Activated CD8-positive, alpha-beta T cell treated with anti-CD3 and anti-CD28 coated beads for 36 hours (primary cell): ENCODE measurements around the gene CCDC3. TPM values are rescaled to one million over a fixed set of nuclear protein-coding genes. Genes with fewer than 3 reads are reported as not detected.
A peak's percentile ranks its signal among the peaks of the same experiment; 100 is the strongest.
"Not testable (repeated sequence)": the region's sequence is repeated elsewhere in the genome, so short reads cannot be mapped to it uniquely, and the experiment has no call there.

Experiments
- ATAC-seq: fragments of 200-7000 bp; cut with Tn5 transposase; one replicate; pipeline ENCODE4 v1.10.0; 2021; ENCODE audit warnings: mild to moderate bottlenecking, moderate library complexity
- CTCF ChIA-PET: fragments of 350-600 bp; sonication (Branson Sonifier 250); formaldehyde crosslinking; loops from one replicate; lab custom pipeline; 2021; ENCODE audit warnings: antibody characterized with exemption; lab: Charles Lee
- POLR2A ChIA-PET: fragments of 350-600 bp; sonication (Branson Sonifier 250); formaldehyde crosslinking; loops from one replicate; lab custom pipeline; 2021; ENCODE audit warnings: antibody characterized with exemption; lab: Charles Lee
- DNase-seq: peaks from one replicate; pipeline ENCODE4 v3.0.0-alpha.2; 2020
- H3K27ac Mint-ChIP-seq: one replicate; pipeline ENCODE4 v1.8.0; 2021; ENCODE audit warnings: mild to moderate bottlenecking, mixed read lengths
- H3K27me3 Mint-ChIP-seq: one replicate; pipeline ENCODE4 v1.8.0; 2021; ENCODE audit warnings: mixed read lengths
- H3K36me3 Mint-ChIP-seq: one replicate; pipeline ENCODE4 v1.8.0; 2021; ENCODE audit warnings: low read depth, mixed read lengths
- H3K4me1 Mint-ChIP-seq: one replicate; pipeline ENCODE4 v1.8.0; 2021; ENCODE audit warnings: low read depth, mixed read lengths
- H3K4me3 Mint-ChIP-seq: one replicate; pipeline ENCODE4 v1.8.0; 2021; ENCODE audit warnings: mild to moderate bottlenecking, moderate library complexity, mixed read lengths
- H3K9me3 Mint-ChIP-seq: one replicate; pipeline ENCODE4 v1.8.0; 2021; ENCODE audit warnings: mixed read lengths
- CTCF ChIP-seq: fragments of 200-600 bp; IDR thresholded peaks from one replicate; pipeline ENCODE4 v1.8.0; 2022; ENCODE audit warnings: antibody characterized with exemption, mild to moderate bottlenecking
- intact Hi-C: fragments of 100-400 bp; cut with micrococcal nuclease; formaldehyde crosslinking; loops from one replicate; pipeline ENCODE4 v1.10.0; 2022
- total RNA-seq, 2 experiments: library from RNA; stranded (reverse); gene quantifications; one replicate each; pipeline ENCODE4 v1.2.3, GENCODE V29; 2021

Gene CCDC3
- total RNA-seq, 2 experiments from 2014 or later: not detected

DNA sequence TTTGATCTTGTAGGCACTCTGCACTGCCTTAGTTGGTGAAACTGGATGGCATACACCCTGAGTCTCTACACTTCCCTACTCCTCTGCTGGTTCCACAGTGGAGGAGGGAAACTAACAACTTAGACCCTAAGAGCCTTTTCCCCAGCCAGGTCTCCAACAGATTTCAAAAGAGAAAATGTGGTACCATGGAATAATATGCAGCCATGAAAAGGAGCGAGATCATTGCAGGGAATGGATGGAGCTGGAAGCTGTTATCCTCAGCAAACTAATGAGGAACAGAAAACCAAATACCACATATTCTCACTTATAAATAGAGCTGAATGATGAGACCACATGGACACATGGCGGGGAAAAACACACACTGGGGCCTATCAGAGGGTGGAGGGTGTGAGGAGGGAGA is 36.3 kb upstream of the CCDC3 start:
- H3K36me3 Mint-ChIP-seq: no peaks in the 10 kb centered on the region
- DNase-seq (no peak), ATAC-seq (no peak)
- intact Hi-C loops: no loop called here
- no peaks in the 10 kb centered on the region for H3K9me3 Mint-ChIP-seq
- peaks cover 3% of the 10 kb centered on the region for H3K27me3 Mint-ChIP-seq
- H3K4me3 Mint-ChIP-seq: no peak overlapping the region
- ChIA-PET CTCF (no interaction called here), POLR2A (interaction anchor here (1.5 kb wide), 1 partner anchor 217 kb away, joined by 3 read pairs; no protein-coding TSS in a partner anchor)
- TF ChIP-seq CTCF: no peak
- no peak overlapping the region for H3K27ac Mint-ChIP-seq
- H3K4me1 Mint-ChIP-seq: no peaks in the 10 kb centered on the region

- Mint-ChIP-seq H3K27me3 (no peaks in the 10 kb centered on the region), H3K36me3 (no peaks in the 10 kb centered on the region), H3K4me1 (no peaks in the 10 kb centered on the region), H3K4me3 (no peak overlapping the region), H3K9me3 (no peaks in the 10 kb centered on the region), H3K27ac (no peak overlapping the region)
- intact Hi-C loops: no loop called here
- DNase-seq (no peak), ATAC-seq (no peak)
- CTCF ChIA-PET: no interaction called here
- no peak for TF ChIP-seq CTCF
- POLR2A ChIA-PET: interaction anchor here (0.5 kb wide), 1 partner anchor 1048 kb away, joined by 3 read pairs; no protein-coding TSS in a partner anchor
Observed at GRCh38 chr10:13036841-13037240, 35.3 kb upstream of the CCDC3 start.

DNA sequence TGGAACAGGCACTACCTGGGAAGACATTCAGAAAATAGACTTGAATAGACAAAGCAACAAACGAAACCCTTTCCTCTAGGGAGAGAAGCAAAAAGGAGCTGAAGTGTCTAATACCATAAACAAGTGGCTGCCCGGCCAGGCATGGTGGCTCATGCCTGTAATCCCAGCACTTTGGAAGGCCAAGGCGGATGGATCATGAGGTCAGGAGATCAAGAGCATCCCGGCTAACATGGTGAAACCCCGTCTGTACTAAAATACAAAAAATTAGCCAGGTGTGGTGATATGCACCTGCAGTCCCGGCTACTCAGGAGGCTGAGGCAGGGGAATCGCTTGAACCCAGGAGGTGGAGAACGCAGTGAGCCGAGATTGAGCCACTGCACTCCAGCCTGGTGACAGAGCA is 34.2 kb upstream of the CCDC3 start:
- POLR2A ChIA-PET: not testable (repeated sequence)

DNA sequence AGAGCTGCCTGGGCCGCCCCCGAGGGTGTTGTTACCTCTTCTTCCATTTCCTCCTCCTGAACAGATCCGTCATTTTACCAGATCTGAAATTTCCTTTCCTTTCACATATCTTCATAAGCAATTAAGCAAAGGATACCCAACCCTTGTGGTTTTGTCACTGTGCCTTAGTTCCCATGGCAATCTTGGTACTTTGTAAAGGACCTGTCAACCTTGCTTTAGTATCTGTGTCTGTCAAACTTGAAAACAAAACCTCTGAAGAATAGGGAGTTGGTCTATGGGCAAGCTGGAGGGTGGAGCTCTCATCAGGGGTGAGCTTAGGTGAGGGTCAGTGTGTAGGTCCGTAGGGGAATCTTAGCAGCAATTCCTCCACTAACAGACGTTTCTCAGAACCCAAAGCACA is 25.4 kb upstream of the CCDC3 start:
- no peaks in the 10 kb centered on the region for H3K36me3 Mint-ChIP-seq
- no peak for TF ChIP-seq CTCF
- H3K27me3 Mint-ChIP-seq: peaks cover 16% of the 10 kb centered on the region
- POLR2A ChIA-PET: no interaction called here
- ATAC-seq: no peak
- peaks cover 19% of the 10 kb centered on the region for H3K9me3 Mint-ChIP-seq
- no peak for DNase-seq
- intact Hi-C loops: no loop called here
- H3K4me3 Mint-ChIP-seq: no peak overlapping the region
- CTCF ChIA-PET: no interaction called here
- H3K27ac Mint-ChIP-seq: no peak overlapping the region
- no peaks in the 10 kb centered on the region for H3K4me1 Mint-ChIP-seq

More for the DNA sequence above, 34.2 kb upstream of the CCDC3 start:
- H3K27ac Mint-ChIP-seq, DNase-seq, intact Hi-C loops, H3K4me3 Mint-ChIP-seq, CTCF ChIA-PET, ATAC-seq, H3K27me3 Mint-ChIP-seq, H3K9me3 Mint-ChIP-seq, H3K4me1 Mint-ChIP-seq, H3K36me3 Mint-ChIP-seq: not testable (repeated sequence)

DNA sequence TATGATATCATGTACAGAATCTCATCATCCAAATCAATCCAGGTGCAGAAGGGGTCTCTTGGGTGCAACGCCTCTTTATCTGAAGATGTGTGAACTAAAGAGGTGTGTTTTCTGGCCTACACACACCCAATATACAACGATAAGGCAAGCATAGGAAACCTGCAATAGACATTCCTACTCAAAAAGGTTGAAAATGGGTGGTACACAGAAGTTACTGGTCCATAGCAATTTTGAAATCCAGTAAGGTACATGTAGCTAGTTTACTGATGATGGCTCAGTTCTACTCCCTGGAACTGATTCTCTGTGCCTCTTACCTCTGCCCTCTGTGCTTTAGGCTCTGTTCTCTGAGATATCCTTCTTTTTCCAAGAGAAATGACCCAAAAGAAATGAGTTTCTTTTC is 22.2 kb upstream of the CCDC3 start:
- Mint-ChIP-seq H3K36me3 (no peaks in the 10 kb centered on the region), H3K27me3 (peaks cover 13% of the 10 kb centered on the region), H3K9me3 (peaks cover 19% of the 10 kb centered on the region), H3K27ac (no peak overlapping the region), H3K4me1 (no peaks in the 10 kb centered on the region), H3K4me3 (no peak overlapping the region)
- POLR2A ChIA-PET: interaction anchor here (0.6 kb wide), 1 partner anchor 11 kb away, joined by 3 read pairs; no protein-coding TSS in a partner anchor
- intact Hi-C loops: no loop called here
- DNase-seq (no peak), ATAC-seq (no peak)
- TF ChIP-seq CTCF: no peak
- CTCF ChIA-PET: no interaction called here

DNA sequence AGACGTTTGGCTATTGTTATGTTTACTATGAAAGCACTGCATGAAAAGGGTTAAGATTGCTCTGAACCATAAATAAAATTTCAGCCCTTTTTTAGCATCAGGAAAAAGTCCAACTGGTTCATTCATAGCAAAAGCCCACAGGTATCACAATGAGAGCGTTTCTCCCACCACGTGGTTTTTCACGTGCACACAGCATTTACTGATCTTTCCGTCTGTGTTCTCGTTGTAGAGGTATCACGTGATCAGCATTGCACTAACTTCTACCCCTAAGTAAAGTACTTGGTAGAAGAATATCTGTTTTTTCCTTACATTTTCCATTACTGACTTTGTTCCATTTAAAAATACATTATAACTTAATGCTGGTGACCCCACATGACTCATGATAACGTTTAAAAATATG is 17.8 kb upstream of the CCDC3 start:
- intact Hi-C loops: no loop called here
- peak; percentile 25 for DNase-seq
- no peak for ATAC-seq
- H3K9me3 Mint-ChIP-seq: peaks cover 12% of the 10 kb centered on the region
- H3K4me3 Mint-ChIP-seq: no peak overlapping the region
- H3K36me3 Mint-ChIP-seq: no peaks in the 10 kb centered on the region
- no peaks in the 10 kb centered on the region for H3K4me1 Mint-ChIP-seq
- CTCF ChIA-PET: no interaction called here
- no peak for TF ChIP-seq CTCF
- H3K27me3 Mint-ChIP-seq: peaks cover 3% of the 10 kb centered on the region
- POLR2A ChIA-PET: no interaction called here
- H3K27ac Mint-ChIP-seq: no peak overlapping the region
